Measurements from ENCODE around the gene KCNC1. TPM values are rescaled to one million over a fixed set of nuclear protein-coding genes. Genes with fewer than 3 reads are reported as not detected.

The KCNC1 gene
- total RNA-seq, 4 donors from 2014 or later, result not detected

GRCh38 chr11:17750013-17750800 lies 15.6 kb downstream of the KCNC1 start:
- Histone ChIP-seq H3K9me3 (no peaks in the 10 kb centered on the region), H3K36me3 (no peaks in the 10 kb centered on the region), H3K4me1 (no peaks in the 10 kb centered on the region), H3K27ac (no peak overlapping the region), H3K4me3 (no peak overlapping the region), H3K27me3 (peaks cover 0 to 25% (median 0%) of the 10 kb centered on the region in 4 donors)
- no peak for TF ChIP-seq CTCF (IDR thresholded peaks at IDR 0.05)
- TF ChIP-seq POLR2A (IDR thresholded peaks at IDR 0.05), result no peak
- intact Hi-C loops (cut with DNase I), result no loop called here
- DNase-seq, result no peak
- WGBS, 2 donors, result 55 to 70% methylated on average over 12 to 13 of the region's 13 CpGs

GRCh38 chr11:17750801-17751165 lies 16.2 kb downstream of the KCNC1 start:
- TF ChIP-seq POLR2A (IDR thresholded peaks at IDR 0.05) (no peak), CTCF (IDR thresholded peaks at IDR 0.05) (no peak)
- no peak overlapping the region for H3K4me3 ChIP-seq
- WGBS, 2 donors, result 45 to 84% methylated on average over 2 of the region's 2 CpGs
- H3K9me3 ChIP-seq, result no peaks in the 10 kb centered on the region
- no peaks in the 10 kb centered on the region for H3K36me3 ChIP-seq
- DNase-seq, result no peak
- H3K27ac ChIP-seq, result no peak overlapping the region
- peaks cover 0 to 25% (median 0%) of the 10 kb centered on the region in 4 donors for H3K27me3 ChIP-seq
- no peaks in the 10 kb centered on the region for H3K4me1 ChIP-seq
- intact Hi-C loops (cut with DNase I), result no loop called here

- Histone ChIP-seq H3K9me3 (no peaks in the 10 kb centered on the region), H3K36me3 (no peaks in the 10 kb centered on the region), H3K4me3 (no peak overlapping the region), H3K27me3 (peaks cover 0 to 23% (median 0%) of the 10 kb centered on the region in 4 donors), H3K4me1 (no peaks in the 10 kb centered on the region), H3K27ac (no peak overlapping the region)
- intact Hi-C loops (cut with DNase I), result no loop called here
- DNase-seq, result no peak
- 52 to 67% methylated on average over 1 to 2 of the region's 2 CpGs for WGBS, 2 donors
- TF ChIP-seq CTCF (IDR thresholded peaks at IDR 0.05), result no peak
- TF ChIP-seq POLR2A (IDR thresholded peaks at IDR 0.05), result no peak
Observed at GRCh38 chr11:17751558-17751957, 17.0 kb downstream of the KCNC1 start.

GRCh38 chr11:17752144-17752543 lies 17.6 kb downstream of the KCNC1 start:
- TF ChIP-seq CTCF (IDR thresholded peaks at IDR 0.05) (no peak), POLR2A (IDR thresholded peaks at IDR 0.05) (no peak)
- Histone ChIP-seq H3K36me3 (no peaks in the 10 kb centered on the region), H3K4me3 (no peak overlapping the region), H3K27ac (no peak overlapping the region), H3K4me1 (no peaks in the 10 kb centered on the region), H3K27me3 (peaks cover 0 to 18% (median 0%) of the 10 kb centered on the region in 4 donors), H3K9me3 (no peaks in the 10 kb centered on the region)
- intact Hi-C loops (cut with DNase I), result no loop called here
- no peak for DNase-seq
- WGBS, 2 donors, result 72 to 74% methylated on average over 6 of the region's 7 CpGs

- Histone ChIP-seq H3K27me3 (peaks cover 0 to 15% (median 0%) of the 10 kb centered on the region in 4 donors), H3K27ac (no peak overlapping the region), H3K36me3 (no peaks in the 10 kb centered on the region), H3K9me3 (no peaks in the 10 kb centered on the region), H3K4me3 (no peak overlapping the region), H3K4me1 (no peaks in the 10 kb centered on the region)
- no peak for TF ChIP-seq POLR2A (IDR thresholded peaks at IDR 0.05)
- no peak for TF ChIP-seq CTCF (IDR thresholded peaks at IDR 0.05)
- no peak for DNase-seq
- WGBS, 2 donors, result 72 to 88% methylated on average over 3 to 4 of the region's 5 CpGs
- intact Hi-C loops (cut with DNase I), result no loop called here
Observed at GRCh38 chr11:17753153-17753552, 18.6 kb downstream of the KCNC1 start.
